Posterior vena cava (tissue), 2 donors: Measurements from ENCODE around the gene ATG5. TPM values are rescaled to one million over a fixed set of nuclear protein-coding genes. Genes with fewer than 3 reads are reported as not detected.
"Not testable (repeated sequence)": the region's sequence is repeated elsewhere in the genome, so short reads cannot be mapped to it uniquely, and the experiment has no call there.

Experiments used
- DNase-seq: peaks from one replicate; pipeline ENCODE4 v3.0.0-alpha.2; 2020; ENCODE audit warnings: low spot score
- intact Hi-C, 2 donors: fragments of 100-400 bp; cut with DNase I; formaldehyde crosslinking; loops; one replicate each; pipeline versions ENCODE4 v1.14.1 to v1.14.2; 2022 to 2023
- total RNA-seq, 2 donors: library from RNA; stranded (reverse); fragmentation: NEBNext Ultra II Directional; extraction: Animal tissue kit (Norgen Biotek cat#: 25700); gene quantifications; one replicate each; pipeline ENCODE4 v1.2.1, GENCODE V29; 2021
- donor health status: DM: yes; HTN: yes; CAD: no.
- donor health status: DM: yes; HTN: yes; CAD: no.

ATG5 gene
- total RNA-seq, 2 donors from 2014 or later, result 28.2 to 29.4 TPM

- intact Hi-C loops, result no loop called here
These were observed 82.3 kb downstream of the ATG5 start for GRCh38 chr6:106243261-106243660.

GRCh38 chr6:106241498-106241897 lies 84.1 kb downstream of the ATG5 start:
- intact Hi-C loops, result no loop called here
- no peak for DNase-seq

More at GRCh38 chr6:106243261-106243660, 82.3 kb downstream of the ATG5 start:
- no peak for DNase-seq

GRCh38 chr6:106237286-106237685 lies 88.3 kb downstream of the ATG5 start:
- DNase-seq, result no peak
- intact Hi-C loops, result no loop called here

- intact Hi-C loops, result loop anchor here in 1 of 2 donors (10.0 kb wide), 1 partner anchor 135 kb away; no protein-coding TSS in a partner anchor
- DNase-seq, result not testable (repeated sequence)
These were observed 95.6 kb downstream of the ATG5 start for GRCh38 chr6:106229876-106230445.

GRCh38 chr6:106227612-106228507 lies 97.7 kb downstream of the ATG5 start:
- intact Hi-C loops, result loop anchor here in 1 of 2 donors (10.0 kb wide), 1 partner anchor 133 kb away; no protein-coding TSS in a partner anchor

GRCh38 chr6:106226676-106227075 lies 98.9 kb downstream of the ATG5 start:
- DNase-seq, result no peak
- intact Hi-C loops, result loop anchor here in 1 of 2 donors (10.0 kb wide), 1 partner anchor 132 kb away; no protein-coding TSS in a partner anchor

More at GRCh38 chr6:106227612-106228507, 97.7 kb downstream of the ATG5 start:
- DNase-seq, result no peak

- intact Hi-C loops, result loop anchor here in 1 of 2 donors (10.0 kb wide), 1 partner anchor 131 kb away; no protein-coding TSS in a partner anchor
- DNase-seq, result no peak
These were observed 100.0 kb downstream of the ATG5 start for GRCh38 chr6:106225581-106225980.

GRCh38 chr6:106223300-106223930 lies 102.1 kb downstream of the ATG5 start:
- intact Hi-C loops, result loop anchor here in 1 of 2 donors (10.0 kb wide), 1 partner anchor 129 kb away; no protein-coding TSS in a partner anchor
- no peak for DNase-seq

GRCh38 chr6:106220485-106220884 lies 105.1 kb downstream of the ATG5 start:
- intact Hi-C loops, result loop anchor here in 1 of 2 donors (10.0 kb wide), 1 partner anchor 126 kb away; no protein-coding TSS in a partner anchor
- DNase-seq, result no peak

- no peak for DNase-seq
- intact Hi-C loops, result no loop called here
These were observed 109.0 kb downstream of the ATG5 start for GRCh38 chr6:106216527-106216926.

GRCh38 chr6:106215608-106216007 lies 110.0 kb downstream of the ATG5 start:
- no peak for DNase-seq
- intact Hi-C loops, result no loop called here

GRCh38 chr6:106214531-106214930 lies 111.0 kb downstream of the ATG5 start:
- intact Hi-C loops, result no loop called here
- no peak for DNase-seq

GRCh38 chr6:106213660-106214289 lies 111.8 kb downstream of the ATG5 start:
- intact Hi-C loops, result no loop called here
- DNase-seq, result no peak

- no peak for DNase-seq
- intact Hi-C loops, result no loop called here
These were observed 113.0 kb downstream of the ATG5 start for GRCh38 chr6:106212576-106212975.

- intact Hi-C loops, result no loop called here
- no peak for DNase-seq
These were observed 118.7 kb downstream of the ATG5 start for GRCh38 chr6:106206905-106207304.

GRCh38 chr6:106204961-106205360 lies 120.6 kb downstream of the ATG5 start:
- DNase-seq, result no peak
- intact Hi-C loops, result no loop called here

GRCh38 chr6:106199998-106200397 lies 125.6 kb downstream of the ATG5 start:
- intact Hi-C loops, result no loop called here

GRCh38 chr6:106199331-106199730 lies 126.2 kb downstream of the ATG5 start:
- intact Hi-C loops, result no loop called here
- DNase-seq, result no peak

More at GRCh38 chr6:106199998-106200397, 125.6 kb downstream of the ATG5 start:
- no peak for DNase-seq

GRCh38 chr6:106197441-106197840 lies 128.1 kb downstream of the ATG5 start:
- intact Hi-C loops, result no loop called here
- no peak for DNase-seq
